ENCODE measurements around the gene TNFRSF14. TPM values are rescaled to one million over a fixed set of nuclear protein-coding genes. Genes with fewer than 3 reads are reported as not detected.

Gene TNFRSF14
- total RNA-seq: 2.8 TPM

GRCh38 chr1:2556277-2556677, at the start of gene TNFRSF14:
TSS of gene TNFRSF14 (plus strand) at chr1:2556371. CDS start at chr1:2556665, 294 bp downstream.

DNA sequence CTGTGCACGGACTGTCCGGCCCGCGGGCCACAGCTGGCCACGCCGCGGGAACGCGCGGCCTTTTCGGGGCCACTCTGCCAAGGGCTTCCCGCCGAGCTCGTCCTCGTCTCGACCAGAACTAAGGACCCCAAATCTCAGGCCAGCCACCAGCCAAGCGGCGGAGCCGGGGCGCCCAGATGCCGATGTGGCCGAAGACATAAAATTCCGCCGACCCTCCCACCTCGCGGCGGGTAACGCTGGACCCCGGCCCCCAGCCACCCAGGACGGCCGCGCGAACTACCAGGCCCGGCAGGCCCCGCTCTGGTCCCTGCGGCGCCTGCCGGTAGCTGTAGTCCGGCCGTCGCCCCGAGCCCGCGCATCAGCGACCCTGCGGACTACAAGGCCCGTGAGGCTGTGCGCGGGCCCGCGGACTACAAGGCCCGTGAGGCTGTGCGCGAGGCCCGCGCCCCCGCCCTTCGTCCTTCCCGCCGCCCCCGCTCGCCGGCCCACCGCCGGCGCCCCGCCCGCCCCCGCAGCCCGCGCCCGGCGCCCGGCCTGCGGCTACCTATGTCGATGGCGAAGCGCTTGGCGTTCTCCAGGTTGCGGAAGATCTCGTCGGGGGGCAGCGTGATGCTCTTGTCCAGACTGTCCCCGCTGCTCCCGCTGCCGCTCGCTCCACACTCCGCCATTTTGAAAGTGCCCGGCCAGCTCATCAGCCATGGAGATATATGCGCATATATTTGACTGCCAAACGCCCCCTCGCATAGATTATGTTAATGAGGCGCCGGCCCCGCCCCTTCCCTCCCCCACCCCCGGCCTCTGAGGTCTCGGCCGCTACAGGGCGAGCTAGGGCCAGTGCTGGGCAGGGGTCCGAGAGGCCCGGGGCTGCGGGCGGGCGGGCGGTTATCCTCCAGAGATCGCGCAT, 30.0 kb upstream of the TNFRSF14 start, which contains the start of gene PANK4:
TSS of gene PANK4 (minus strand) at position 677 of the 904 bp plus-strand sequence. CDS start at position 668, 9 bp downstream.

DNA sequence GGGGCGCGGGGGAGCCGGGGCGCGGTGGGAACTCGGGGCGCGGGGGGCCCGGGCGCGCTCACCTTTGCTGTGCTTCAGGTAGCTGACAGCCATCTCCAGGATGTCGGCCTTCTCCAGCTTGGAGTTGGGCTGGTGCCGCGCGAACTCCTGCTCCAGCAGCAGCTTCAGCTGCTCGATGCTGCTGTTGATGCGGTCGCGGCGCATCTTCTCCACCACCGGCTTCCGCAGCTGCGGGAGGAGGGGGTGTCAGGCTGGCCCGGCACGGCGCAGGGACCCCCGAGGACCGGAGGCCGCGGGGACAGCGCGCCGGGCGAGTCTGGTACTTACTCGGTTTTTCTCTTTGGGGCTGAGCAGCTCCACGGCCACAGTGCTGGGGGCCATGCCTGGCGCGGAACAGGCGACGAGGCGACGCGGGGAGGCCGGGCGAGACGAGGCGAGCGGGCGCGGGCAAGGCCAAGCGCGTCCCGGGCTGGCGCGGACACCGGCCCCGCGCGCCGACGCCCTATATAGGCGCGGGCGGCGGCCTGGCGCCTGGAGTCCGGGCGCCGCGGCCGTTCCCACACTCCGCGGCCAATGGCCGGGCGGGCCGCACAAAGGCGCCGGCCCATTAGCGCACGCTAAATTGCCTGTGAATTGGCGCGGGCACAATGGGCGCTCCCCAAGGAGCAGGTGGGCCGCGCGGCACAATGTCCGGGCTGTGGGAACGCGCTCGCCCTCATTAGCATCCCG, 26.2 kb upstream of the TNFRSF14 start, which contains the start of gene HES5:
TSS of gene HES5 (minus strand) at position 480 of the 729 bp plus-strand sequence. CDS start at position 381, 99 bp downstream.

GRCh38 chr1:2586154-2587070, 30.2 kb downstream of the TNFRSF14 start, which contains the start of gene PRXL2B:
TSS of gene PRXL2B (plus strand) at chr1:2586777. CDS start at chr1:2586886, 109 bp downstream.

Other genes starting within 250 kb of the TNFRSF14 start
- gene MORN1, start 164.8 kb upstream of the TNFRSF14 start, total RNA-seq: 20.7 TPM
- gene RER1, start 164.5 kb upstream of the TNFRSF14 start, total RNA-seq: 40.4 TPM
- gene PEX10, start 143.8 kb upstream of the TNFRSF14 start, total RNA-seq: 18.8 TPM
- gene PLCH2, start 80.1 kb upstream of the TNFRSF14 start, total RNA-seq: 11.0 TPM
- 44.4 TPM for gene PANK4, start 29.8 kb upstream of the TNFRSF14 start, total RNA-seq
- 16.0 TPM for gene HES5, start 26.1 kb upstream of the TNFRSF14 start, total RNA-seq
- gene PRXL2B, start 30.4 kb downstream of the TNFRSF14 start, total RNA-seq: 17.2 TPM
- 7.8 TPM for gene MMEL1, start 76.6 kb downstream of the TNFRSF14 start, total RNA-seq
- 0.63 TPM for gene TTC34, start 245.3 kb downstream of the TNFRSF14 start, total RNA-seq

Data from parietal lobe (tissue), 1 donor.